ENCODE measurements around the gene TRIM34. TPM values are rescaled to one million over a fixed set of nuclear protein-coding genes. Genes with fewer than 3 reads are reported as not detected.
"Not testable (repeated sequence)": the region's sequence is repeated elsewhere in the genome, so short reads cannot be mapped to it uniquely, and the experiment has no call there.

The TRIM34 gene
- total RNA-seq, 8 experiments from 2014 or later, result 0.16 to 9.7 (median 2.2) TPM

DNA sequence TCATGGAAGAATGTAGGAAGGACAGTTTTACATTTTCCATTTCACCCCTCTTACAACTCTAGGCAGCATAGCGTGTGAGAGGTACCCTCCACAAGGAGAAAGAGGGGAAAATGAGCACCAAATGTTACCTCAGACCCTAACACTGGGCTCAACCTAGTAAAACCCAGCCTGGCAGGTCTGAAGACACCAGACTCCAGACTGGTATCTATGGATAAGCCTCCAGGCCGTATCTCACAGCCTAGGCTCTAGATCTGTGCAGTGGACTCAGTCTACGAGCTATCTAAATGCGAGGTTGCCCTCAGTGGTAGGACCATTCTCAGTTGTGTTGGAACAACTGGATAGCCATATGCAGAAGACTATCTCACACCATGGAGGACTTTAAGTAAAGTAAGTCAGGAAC lies 49.6 kb downstream of the TRIM34 start:
- in situ Hi-C loops (cut with MboI; ENCODE audit: low pct_unique_long_range_greater_than_20kb in 2 of 9, low sequenced_read_pairs in 9 of 9, unreplicated experiment in 9 of 9), result no loop called here
- no peak for ATAC-seq (replicated peaks in 6 of 8)
- Histone ChIP-seq H3K4me1 (replicated peaks in 1 of 2) (no peaks in the 10 kb centered on the region), H3K27ac (no peak overlapping the region), H3K4me3 (no peak overlapping the region)
- 93 to 100% (median 100%) methylated on average over 1 to 4 of the region's 4 CpGs; no CpG with 5 or more reads in 3 of the 10 experiments for WGBS, 10 experiments

DNA sequence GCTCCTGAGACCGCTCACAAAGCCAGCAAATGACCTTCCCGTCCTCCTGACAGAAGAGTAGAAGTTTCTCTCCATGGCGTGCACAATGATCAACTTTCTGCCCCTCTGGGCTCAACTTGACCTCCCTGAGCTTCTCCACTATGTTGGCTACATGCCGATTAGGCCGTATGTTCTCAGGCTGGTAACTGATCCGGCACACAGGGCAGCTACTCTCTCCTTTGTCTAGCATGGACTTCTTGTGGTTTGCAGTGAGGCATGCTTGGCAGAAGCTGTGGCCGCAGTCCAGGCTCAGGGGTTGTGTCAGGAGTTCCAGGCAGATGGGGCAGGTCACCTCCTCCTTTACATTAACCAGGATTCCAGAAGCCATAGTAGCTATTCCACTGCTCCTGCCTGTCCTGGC lies 55.0 kb downstream of the TRIM34 start:
- 94 to 100% (median 100%) methylated on average over 1 to 5 of the region's 7 CpGs; no CpG with 5 or more reads in 3 of the 10 experiments for WGBS, 10 experiments
- Histone ChIP-seq H3K4me1 (replicated peaks in 1 of 2) (no peaks in the 10 kb centered on the region), H3K27ac (no peak overlapping the region), H3K4me3 (no peak overlapping the region)
- in situ Hi-C loops (cut with MboI; ENCODE audit: low pct_unique_long_range_greater_than_20kb in 2 of 9, low sequenced_read_pairs in 9 of 9, unreplicated experiment in 9 of 9), result no loop called here
- ATAC-seq (replicated peaks in 6 of 8), result no peak

DNA sequence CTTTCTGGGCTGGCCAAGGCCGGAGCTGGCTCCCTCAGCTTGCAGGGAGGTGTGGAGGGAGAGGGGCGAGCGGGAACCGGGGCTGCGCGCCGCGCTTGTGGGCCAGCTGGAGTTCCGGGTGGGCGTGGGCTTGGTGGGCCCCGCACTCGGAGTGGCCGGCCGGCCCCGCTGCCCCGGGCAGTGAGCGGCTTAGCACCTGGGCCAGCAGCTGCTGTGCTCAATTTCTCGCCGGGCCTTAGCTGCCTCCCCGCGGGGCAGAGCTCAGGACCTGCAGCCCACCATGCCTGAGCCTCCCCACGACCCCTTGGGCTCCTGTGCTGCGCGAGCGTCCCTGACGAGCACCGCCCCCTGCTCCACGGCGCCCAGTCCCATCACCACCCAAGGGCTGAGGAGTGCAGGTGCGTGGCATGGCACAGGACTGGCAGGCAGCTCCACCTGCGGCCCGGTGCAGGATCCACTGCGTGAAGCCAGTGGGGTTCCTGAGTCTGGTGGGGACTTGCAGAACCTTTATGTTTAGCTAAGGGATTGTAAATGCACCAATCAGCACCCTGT lies 58.2 kb downstream of the TRIM34 start:
- ATAC-seq (replicated peaks in 6 of 8); H3K27ac ChIP-seq; H3K4me3 ChIP-seq; H3K4me1 ChIP-seq (replicated peaks in 1 of 2); in situ Hi-C loops (cut with MboI; ENCODE audit: low pct_unique_long_range_greater_than_20kb in 2 of 9, low sequenced_read_pairs in 9 of 9, unreplicated experiment in 9 of 9): not testable (repeated sequence)
- 100% methylated on average over 1 of the region's 33 CpGs; no CpG with 5 or more reads in 8 of the 10 experiments for WGBS, 10 experiments

DNA sequence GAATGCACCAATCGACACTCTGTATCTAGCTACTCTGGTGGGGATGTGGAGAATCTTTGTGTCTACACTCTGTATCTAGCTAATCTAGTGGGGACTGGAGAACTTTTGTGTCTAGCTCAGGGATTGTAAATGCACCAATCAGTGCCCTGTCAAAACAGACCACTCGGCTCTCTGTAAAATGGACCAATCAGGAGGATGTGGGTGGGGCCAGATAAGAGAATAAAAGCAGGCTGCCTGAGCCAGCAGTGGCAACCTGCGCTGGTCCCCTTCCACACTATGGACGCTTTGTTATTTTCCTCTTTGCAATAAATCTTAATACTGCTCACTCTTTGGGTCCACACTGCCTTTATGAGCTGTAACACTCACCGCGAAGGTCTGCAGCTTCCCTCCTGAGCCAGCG lies 58.8 kb downstream of the TRIM34 start:
- in situ Hi-C loops (cut with MboI; ENCODE audit: low pct_unique_long_range_greater_than_20kb in 2 of 9, low sequenced_read_pairs in 9 of 9, unreplicated experiment in 9 of 9); H3K4me3 ChIP-seq; H3K4me1 ChIP-seq (replicated peaks in 1 of 2); H3K27ac ChIP-seq; ATAC-seq (replicated peaks in 6 of 8): not testable (repeated sequence)
- WGBS, 10 experiments, result 87 to 94% (median 91%) methylated on average over 2 to 5 of the region's 7 CpGs; no CpG with 5 or more reads in 6 of the 10 experiments

DNA sequence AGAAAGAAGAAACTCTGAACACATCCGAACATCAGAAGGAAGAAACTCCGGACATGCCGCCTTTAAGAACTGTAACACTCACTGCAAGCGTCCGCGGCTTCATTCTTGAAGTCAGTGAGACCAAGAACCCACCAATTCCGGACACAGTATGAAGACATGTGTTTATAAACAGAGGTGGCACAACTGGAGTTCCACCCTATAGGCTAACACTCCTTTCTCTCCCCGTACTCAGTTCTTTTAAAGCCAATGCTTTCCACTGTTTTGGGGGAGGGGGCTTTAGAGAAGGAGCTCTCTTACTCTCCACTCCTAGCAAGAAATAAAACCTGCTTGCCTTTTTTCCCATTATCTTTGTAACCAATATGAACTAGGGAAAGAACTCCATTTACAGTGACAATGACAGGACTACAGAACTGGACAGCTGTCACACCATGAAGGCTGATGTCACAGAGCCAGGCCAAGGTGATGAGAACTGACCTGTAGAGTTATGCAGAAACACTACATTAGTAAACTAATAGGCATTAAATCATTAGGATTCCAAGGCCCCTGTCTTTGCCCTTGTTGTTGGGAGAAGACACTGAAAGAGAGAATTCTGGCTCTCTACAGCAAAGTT lies 59.3 kb downstream of the TRIM34 start:
- peak overlapping the region; percentile 35 to 47 (median 42) for H3K4me3 ChIP-seq
- H3K27ac ChIP-seq, result peak overlapping the region; percentile 90 to 92
- peaks cover 8 to 9% of the 10 kb centered on the region in 2 donors for H3K4me1 ChIP-seq (replicated peaks in 1 of 2)
- peak in 3 of 8 experiments; percentile 3 to 17 (median 16) for ATAC-seq (replicated peaks in 6 of 8)
- WGBS, 10 experiments, result 67 to 81% (median 78%) methylated on average over 1 to 4 of the region's 8 CpGs; no CpG with 5 or more reads in 6 of the 10 experiments
- in situ Hi-C loops (cut with MboI; ENCODE audit: low pct_unique_long_range_greater_than_20kb in 2 of 9, low sequenced_read_pairs in 9 of 9, unreplicated experiment in 9 of 9), result no loop called here

DNA sequence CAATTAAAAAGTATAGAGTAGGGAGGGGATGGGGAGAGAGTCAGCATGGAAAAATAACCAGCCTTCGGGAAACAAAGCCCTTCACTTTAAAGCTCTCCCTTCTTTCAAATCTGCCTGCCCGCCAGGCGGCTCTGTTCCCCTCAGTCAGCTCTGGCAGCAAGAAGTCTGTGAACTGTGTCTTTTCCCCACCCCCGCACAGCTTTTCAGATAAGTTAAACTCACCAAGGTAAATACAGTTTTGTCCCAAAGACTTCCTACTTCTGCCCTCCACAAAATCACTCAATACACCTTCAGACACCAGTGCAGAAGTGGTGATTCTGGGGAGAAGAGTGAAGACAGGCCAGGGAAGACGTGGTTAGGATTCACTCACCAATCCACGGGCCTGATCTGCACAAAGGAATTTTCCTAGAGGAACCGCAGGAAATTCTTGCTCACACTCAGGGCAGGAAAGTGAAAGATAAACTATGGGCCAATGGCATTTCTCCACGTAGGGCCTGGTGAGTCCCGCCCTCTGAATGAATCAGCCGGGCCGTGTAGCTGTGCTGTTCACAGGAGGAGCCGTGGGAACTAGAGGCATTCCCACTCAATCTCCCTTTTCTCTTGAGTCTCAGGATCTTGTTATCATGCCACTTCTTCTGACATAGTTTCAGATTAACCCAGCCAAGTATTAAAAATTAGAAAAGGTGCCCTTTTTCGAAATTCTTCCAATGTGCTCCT lies 60.0 kb downstream of the TRIM34 start, which contains the start of gene TRIM5:
TSS of gene TRIM5 (minus strand) at position 429 of the 717 bp plus-strand sequence. CDS start 4,897 bp downstream, outside the sequence.
- in situ Hi-C loops (cut with MboI; ENCODE audit: low pct_unique_long_range_greater_than_20kb in 2 of 9, low sequenced_read_pairs in 9 of 9, unreplicated experiment in 9 of 9), result no loop called here
- Histone ChIP-seq H3K27ac (peak within 1 kb of the TSS; percentile 90 to 92), H3K4me1 (replicated peaks in 1 of 2) (peaks cover 8 to 12% of the 10 kb centered on the region in 2 donors), H3K4me3 (peak within 1 kb of the TSS; percentile 35 to 47 (median 42))
- WGBS, 10 experiments, result 0 to 7% (median 1%) methylated on average over 3 to 10 of the region's 13 CpGs; no CpG with 5 or more reads in 1 of the 10 experiments
- ATAC-seq (replicated peaks in 6 of 8), result peak; percentile 88 to 98 (median 94)

DNA sequence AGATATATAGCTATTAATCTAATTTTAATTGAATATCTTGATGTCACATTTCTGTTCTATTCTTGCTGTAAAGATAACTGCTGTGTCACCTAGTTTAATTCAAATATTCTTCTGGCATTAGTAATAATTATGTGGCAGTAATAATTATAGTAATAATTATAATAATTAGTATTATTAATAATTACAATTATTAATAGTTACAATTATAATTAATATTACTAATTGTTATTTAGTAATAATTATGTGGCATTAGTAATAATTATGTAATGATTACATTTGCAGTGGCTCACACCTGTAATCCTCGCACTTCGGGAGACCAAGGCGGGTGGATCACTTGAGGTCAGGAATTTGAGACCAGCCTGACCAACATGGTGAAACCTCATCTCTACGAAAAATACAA lies 61.6 kb downstream of the TRIM34 start:
- Histone ChIP-seq H3K27ac (no peak overlapping the region), H3K4me1 (replicated peaks in 1 of 2) (peaks cover 15 to 24% of the 10 kb centered on the region in 2 donors), H3K4me3 (no peak overlapping the region)
- WGBS, 10 experiments, result 60 to 100% (median 92%) methylated on average over 1 to 4 of the region's 4 CpGs; no CpG with 5 or more reads in 2 of the 10 experiments
- in situ Hi-C loops (cut with MboI; ENCODE audit: low pct_unique_long_range_greater_than_20kb in 2 of 9, low sequenced_read_pairs in 9 of 9, unreplicated experiment in 9 of 9), result no loop called here
- ATAC-seq (replicated peaks in 6 of 8), result no peak

DNA sequence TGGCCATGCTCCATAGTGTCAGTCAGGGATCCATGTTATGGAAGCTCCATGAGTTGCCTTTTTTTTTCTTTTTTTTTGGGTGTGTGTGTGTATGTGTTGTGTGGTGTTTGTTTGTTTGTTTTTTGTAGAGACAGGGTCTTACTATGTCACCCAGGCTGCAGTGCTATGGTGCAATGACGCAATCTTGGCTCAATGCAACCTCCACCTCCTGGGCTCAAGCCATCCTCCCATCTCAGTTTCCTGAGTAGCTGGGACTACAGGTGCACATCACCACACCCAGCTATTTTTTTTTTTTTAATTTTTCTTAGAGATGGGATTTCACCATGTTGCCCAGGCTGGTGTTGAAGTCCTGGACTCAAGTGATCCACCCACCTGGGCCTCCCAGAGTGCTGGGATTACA lies 63.7 kb downstream of the TRIM34 start:
- Histone ChIP-seq H3K4me3 (no peak overlapping the region), H3K27ac (no peak overlapping the region), H3K4me1 (replicated peaks in 1 of 2) (peaks cover 26 to 34% of the 10 kb centered on the region in 2 donors)
- ATAC-seq (replicated peaks in 6 of 8), result no peak
- in situ Hi-C loops (cut with MboI; ENCODE audit: low pct_unique_long_range_greater_than_20kb in 2 of 9, low sequenced_read_pairs in 9 of 9, unreplicated experiment in 9 of 9), result no loop called here
- 88 to 100% (median 100%) methylated on average over 1 of the region's 1 CpG; no CpG with 5 or more reads in 7 of the 10 experiments for WGBS, 10 experiments

DNA sequence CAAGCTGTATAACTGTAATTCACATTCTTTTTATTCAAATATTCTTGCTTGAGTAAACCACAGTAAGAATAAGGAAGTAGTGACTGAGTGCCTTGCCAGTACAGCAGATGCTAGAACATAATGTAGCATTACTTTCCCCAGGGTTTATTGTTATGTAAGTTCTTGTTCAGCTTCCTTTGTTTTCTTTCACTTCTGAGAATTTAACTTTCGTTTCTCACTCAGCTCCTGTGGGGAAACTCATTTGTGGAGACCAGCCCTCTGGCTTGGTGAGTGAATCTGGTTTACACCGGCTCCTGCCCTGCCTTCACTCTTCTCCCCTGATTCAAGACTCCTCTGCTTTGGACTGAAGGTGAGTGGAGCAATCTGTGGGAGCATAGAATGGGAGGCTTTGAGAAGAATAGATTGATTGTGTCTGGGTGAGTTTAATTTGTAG lies 64.8 kb downstream of the TRIM34 start, which contains the start of gene TRIM22:
TSS of gene TRIM22 (plus strand) at position 240 of the 433 bp plus-strand sequence. CDS start 6,443 bp downstream, outside the sequence.
- peak within 1 kb of the TSS; percentile 81 to 85 for H3K27ac ChIP-seq
- 0 to 13% (median 4%) methylated on average over 1 to 2 of the region's 2 CpGs; no CpG with 5 or more reads in 4 of the 10 experiments for whole genome bisulfite sequencing, 10 experiments
- in situ Hi-C loops (cut with MboI; ENCODE audit: low pct_unique_long_range_greater_than_20kb in 2 of 9, low sequenced_read_pairs in 9 of 9, unreplicated experiment in 9 of 9), result no loop called here
- peaks cover 26 to 34% of the 10 kb centered on the region in 2 donors for H3K4me1 ChIP-seq (replicated peaks in 1 of 2)
- peak; percentile 58 to 84 (median 70) for ATAC-seq (replicated peaks in 6 of 8)
- peak within 1 kb of the TSS; percentile 9 to 31 (median 20) for H3K4me3 ChIP-seq

DNA sequence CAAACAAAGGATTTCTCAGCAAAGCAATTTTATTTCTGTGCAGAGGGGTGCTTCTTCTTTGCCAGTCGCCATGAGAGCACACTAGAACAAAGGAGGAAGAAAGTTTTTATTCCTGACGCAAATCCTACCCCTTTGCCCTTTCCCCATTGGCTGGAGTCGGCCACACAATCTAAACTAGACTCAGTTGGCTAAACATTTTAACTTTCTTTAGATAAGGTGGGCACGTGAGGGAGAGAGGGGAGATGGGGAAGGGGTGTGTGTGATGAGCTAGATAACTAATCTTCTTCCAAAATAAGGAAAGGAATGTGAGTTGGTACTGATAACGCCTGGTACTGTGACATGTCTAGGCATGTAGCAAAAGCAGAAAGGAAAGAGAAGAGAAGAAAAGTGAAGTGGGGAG lies 65.4 kb downstream of the TRIM34 start:
- peak overlapping the region; percentile 81 to 85 for H3K27ac ChIP-seq
- ATAC-seq (replicated peaks in 6 of 8), result peak in 7 of 8 experiments; percentile 11 to 44 (median 23)
- in situ Hi-C loops (cut with MboI; ENCODE audit: low pct_unique_long_range_greater_than_20kb in 2 of 9, low sequenced_read_pairs in 9 of 9, unreplicated experiment in 9 of 9), result no loop called here
- H3K4me1 ChIP-seq (replicated peaks in 1 of 2), result peaks cover 24 to 32% of the 10 kb centered on the region in 2 donors
- WGBS, 10 experiments, result 0 to 89% (median 17%) methylated on average over 1 to 3 of the region's 5 CpGs
- H3K4me3 ChIP-seq, result peak overlapping the region; percentile 9 to 31 (median 20)

DNA sequence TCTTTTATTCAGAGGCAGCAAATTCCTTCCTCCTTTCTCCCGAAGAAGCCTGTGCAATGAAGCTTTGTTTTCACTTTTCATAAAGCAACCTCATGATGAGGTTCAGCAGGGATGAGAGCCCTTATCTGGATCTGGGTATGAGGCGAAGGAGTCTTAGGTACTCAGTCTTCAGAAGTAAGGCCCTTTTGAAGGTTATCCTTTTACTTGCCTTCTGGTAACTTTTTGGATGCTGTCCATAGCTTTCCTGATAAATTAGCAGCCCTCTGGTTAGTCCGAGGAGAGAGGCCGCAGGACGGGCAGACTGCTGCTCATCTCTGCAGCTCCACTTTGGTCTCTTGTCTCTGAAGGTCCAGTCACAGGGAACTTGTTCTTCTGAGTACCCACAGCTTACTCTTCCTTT lies 65.9 kb downstream of the TRIM34 start:
- ATAC-seq (replicated peaks in 6 of 8), result peak in 6 of 8 experiments; percentile 6 to 26 (median 17)
- Histone ChIP-seq H3K4me1 (replicated peaks in 1 of 2) (peaks cover 21 to 29% of the 10 kb centered on the region in 2 donors), H3K27ac (peak overlapping the region; percentile 81 to 85), H3K4me3 (peak overlapping the region in 4 of 5 donors; percentile 9 to 31 (median 23))
- WGBS, 10 experiments, result 0 to 83% (median 20%) methylated on average over 1 to 4 of the region's 5 CpGs; no CpG with 5 or more reads in 4 of the 10 experiments
- in situ Hi-C loops (cut with MboI; ENCODE audit: low pct_unique_long_range_greater_than_20kb in 2 of 9, low sequenced_read_pairs in 9 of 9, unreplicated experiment in 9 of 9), result no loop called here

DNA sequence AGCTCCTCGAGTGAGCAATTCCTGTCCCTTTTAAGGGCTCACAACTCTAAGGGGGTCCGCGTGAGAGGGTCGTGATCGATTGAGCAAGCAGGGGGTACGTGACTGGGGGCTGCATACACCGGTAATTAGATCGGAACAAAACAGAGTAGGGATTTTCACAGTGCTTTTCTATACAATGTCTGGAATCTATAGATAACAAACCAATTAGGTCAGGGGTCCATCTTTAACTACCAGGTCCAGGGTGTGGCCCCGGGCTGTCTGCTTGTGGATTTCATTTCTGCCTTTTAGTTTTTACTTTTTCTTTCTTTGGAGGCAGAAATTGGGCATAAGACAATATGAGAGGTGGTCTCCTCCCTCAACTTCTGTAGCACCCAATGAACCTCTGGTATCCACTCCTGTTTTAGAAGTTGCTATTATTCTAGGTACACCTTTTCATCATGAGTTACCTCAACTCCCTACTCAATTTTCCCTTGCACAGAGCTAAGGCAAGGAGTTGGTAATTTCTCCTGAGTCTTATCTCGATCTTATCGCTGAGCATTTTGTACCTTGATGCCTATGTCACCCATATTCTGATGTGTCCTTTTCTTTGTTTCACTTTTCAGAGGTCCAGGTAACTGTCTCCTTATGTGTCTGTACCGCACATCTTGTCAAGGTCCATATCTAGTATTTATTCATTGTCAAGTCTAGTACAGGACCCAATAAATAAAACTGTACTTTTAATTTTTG lies 66.6 kb downstream of the TRIM34 start:
- in situ Hi-C loops (cut with MboI; ENCODE audit: low pct_unique_long_range_greater_than_20kb in 2 of 9, low sequenced_read_pairs in 9 of 9, unreplicated experiment in 9 of 9), result not testable (repeated sequence)

More for the DNA sequence above, 66.6 kb downstream of the TRIM34 start:
- H3K4me3 ChIP-seq, result peak overlapping the region in 2 of 5 donors; percentile 26 to 31
- ATAC-seq (replicated peaks in 6 of 8), result not testable (repeated sequence)
- peak overlapping the region; percentile 81 to 85 for H3K27ac ChIP-seq
- 80 to 100% (median 90%) methylated on average over 1 to 3 of the region's 12 CpGs; no CpG with 5 or more reads in 1 of the 10 experiments for WGBS, 10 experiments
- peaks cover 21 to 29% of the 10 kb centered on the region in 2 donors for H3K4me1 ChIP-seq (replicated peaks in 1 of 2)
